ENCODE measurements around the gene TMC1. TPM values are rescaled to one million over a fixed set of nuclear protein-coding genes. Genes with fewer than 3 reads are reported as not detected.

The TMC1 gene
- total and polyA plus RNA-seq, 2 of the 8 experiments (the other 6 are each of a cell fraction or from before 2014, with no cell fraction given): 0.95 to 0.98 TPM

DNA sequence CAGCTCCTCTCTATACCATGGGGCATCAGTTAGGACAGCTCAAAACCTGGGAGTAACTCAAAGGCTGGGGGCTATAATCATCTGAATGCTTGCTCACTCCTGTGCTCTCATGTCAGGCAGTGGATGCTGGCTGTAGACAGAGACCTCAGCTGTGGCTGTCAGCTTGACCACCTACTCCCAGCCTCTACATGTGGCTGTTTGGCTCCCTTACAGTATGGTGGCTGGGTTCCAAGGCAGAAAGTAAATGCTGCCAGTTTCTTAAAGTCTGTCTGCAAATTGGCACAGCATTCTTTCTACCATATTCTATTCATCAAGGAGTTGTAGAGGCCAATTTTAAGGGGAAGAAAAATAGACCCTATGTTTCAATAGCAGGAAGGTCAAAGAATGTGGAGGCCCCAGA is 66.9 kb downstream of the TMC1 start:
- H3K18ac ChIP-seq (ENCODE audit: extremely low read depth, low read length): no peak overlapping the region
- no peak overlapping the region for H3K4me3 ChIP-seq (ENCODE audit: extremely low read depth in 1 of 4, insufficient read depth in 2 of 4, low read depth in 3 of 4, low read length in 4 of 4)
- H4K5ac ChIP-seq (ENCODE audit: insufficient read length, low read depth, low read length): no peak overlapping the region
- H4K20me1 ChIP-seq (replicated peaks in 1 of 2; ENCODE audit: control insufficient read depth in 1 of 2, insufficient read depth in 2 of 2, low read length in 2 of 2): no peaks in the 10 kb centered on the region
- no peak overlapping the region for H2AK5ac ChIP-seq (ENCODE audit: low read depth, low read length)
- H3K27ac ChIP-seq (ENCODE audit: low read depth, low read length): no peak overlapping the region
- H3K4me2 ChIP-seq (ENCODE audit: insufficient read depth in 1 of 2, low read depth in 2 of 2, low read length in 2 of 2): no peak overlapping the region
- FAIRE-seq (no peak), DNase-seq (ENCODE audit: low read depth in 1 of 2, low spot score in 2 of 2) (no peak)
- H4K91ac ChIP-seq (replicated peaks; ENCODE audit: insufficient read length, low read length): no peak overlapping the region
- H3K14ac ChIP-seq (ENCODE audit: insufficient read length): no peak overlapping the region
- no peak overlapping the region for H3K56ac ChIP-seq (replicated peaks; ENCODE audit: insufficient read length, low read depth, low read length)
- no peak overlapping the region for H4K8ac ChIP-seq (ENCODE audit: extremely low read depth, insufficient read depth, low read length)
- no peak overlapping the region for H2BK120ac ChIP-seq (replicated peaks; ENCODE audit: low read depth, low read length)
- no peak overlapping the region for H2BK20ac ChIP-seq (ENCODE audit: low read length)
- H3K9ac ChIP-seq (replicated peaks in 1 of 4; ENCODE audit: extremely low read depth in 1 of 4, low read depth in 3 of 4, low read length in 3 of 4): no peak overlapping the region
- no peak overlapping the region for H2BK15ac ChIP-seq (ENCODE audit: low read length)
- no peaks in the 10 kb centered on the region for H3K36me3 ChIP-seq (ENCODE audit: control insufficient read depth in 2 of 4, insufficient read depth in 4 of 4, low read length in 3 of 4)
- no peaks in the 10 kb centered on the region for H3K27me3 ChIP-seq (replicated peaks in 1 of 4; ENCODE audit: control insufficient read depth in 3 of 4, extremely low read depth in 1 of 4, insufficient read depth in 3 of 4, low read length in 3 of 4)
- CTCF ChIA-PET (ENCODE audit: partially characterized antibody): interaction anchor here (0.6 to 1.1 kb wide), 4 partner anchors 9 to 252 kb away, joined by 3 to 5 read pairs (median 4); no protein-coding TSS in a partner anchor
- no peak overlapping the region for H2AFZ ChIP-seq (ENCODE audit: low read length)
- H3K4me1 ChIP-seq (replicated peaks in 1 of 4; ENCODE audit: control insufficient read depth in 3 of 4, insufficient read depth in 4 of 4, low read length in 3 of 4): no peaks in the 10 kb centered on the region; a peak in 2 of 7 replicates
- no peaks in the 10 kb centered on the region for H3K79me2 ChIP-seq (ENCODE audit: control insufficient read depth in 1 of 2, insufficient read depth in 2 of 2, low read length in 2 of 2)
- H3K79me1 ChIP-seq (ENCODE audit: low read depth, low read length): no peaks in the 10 kb centered on the region
- H3K23me2 ChIP-seq (ENCODE audit: low read depth, low read length): no peaks in the 10 kb centered on the region
- POLR2A ChIA-PET (ENCODE audit: partially characterized antibody): no interaction called here
- H2BK5ac ChIP-seq (ENCODE audit: low read depth, low read length): no peak overlapping the region
- TF ChIP-seq ASH2L (IDR thresholded peaks at IDR 0.05; ENCODE audit: low read length) (no peak), GTF2F1 (IDR thresholded peaks at IDR 0.05; ENCODE audit: borderline replicate concordance, low read depth, low read length) (no peak), SP2 (IDR thresholded peaks at IDR 0.05; ENCODE audit: low read length) (no peak), CTBP2 (IDR thresholded peaks at IDR 0.05; ENCODE audit: borderline replicate concordance, insufficient read depth, insufficient read length, low read length) (no peak), POLR2AphosphoS5 (IDR thresholded peaks at IDR 0.05; ENCODE audit: low read depth, low read length) (no peak), SIX5 (IDR thresholded peaks at IDR 0.05; ENCODE audit: low read depth, low read length) (no peak), KDM4A (IDR thresholded peaks at IDR 0.05; ENCODE audit: low read depth, low read length, severe bottlenecking) (no peak)
- H2BK12ac ChIP-seq (ENCODE audit: low read depth, low read length): no peak overlapping the region
- no peak overlapping the region for H3K23ac ChIP-seq (ENCODE audit: insufficient read length)
- H3K9me3 ChIP-seq (ENCODE audit: insufficient read depth in 2 of 2, low read depth in 1 of 2, low read length in 1 of 2): no peaks in the 10 kb centered on the region
- no peak overlapping the region for H3K4ac ChIP-seq (replicated peaks; ENCODE audit: insufficient read length, low read depth, low read length)

Measured in H1 (cell line).